Fibroblast of mammary gland (primary cell): ENCODE measurements around the gene PPP4C.

Experiments
- DNase-seq: peaks from one replicate; pipeline ENCODE4 v3.0.0-alpha.2; 2010; ENCODE audit warnings: low read depth
- H3K4me3 ChIP-seq: 2 replicates; pipeline ENCODE4 v1.5.1; 2011; ENCODE audit warnings: low read depth, mild to moderate bottlenecking, low read length, moderate library complexity; ENCODE audit not compliant: control insufficient read depth
- TF ChIP-seq, protein P1 (sequence below): conservative IDR thresholded peaks from 2 replicates; pipeline ENCODE4 v1.5.1; 2011; ENCODE audit warnings: low read depth, low read length, inconsistent platforms; ENCODE audit not compliant: control insufficient read depth, insufficient read depth

Gene PPP4C

GRCh38 chr16:30060346-30060745 is 15.4 kb upstream of the PPP4C start:
- no peak overlapping the region for H3K4me3 ChIP-seq
- DNase-seq: no peak
- TF ChIP-seq, protein P1, sequence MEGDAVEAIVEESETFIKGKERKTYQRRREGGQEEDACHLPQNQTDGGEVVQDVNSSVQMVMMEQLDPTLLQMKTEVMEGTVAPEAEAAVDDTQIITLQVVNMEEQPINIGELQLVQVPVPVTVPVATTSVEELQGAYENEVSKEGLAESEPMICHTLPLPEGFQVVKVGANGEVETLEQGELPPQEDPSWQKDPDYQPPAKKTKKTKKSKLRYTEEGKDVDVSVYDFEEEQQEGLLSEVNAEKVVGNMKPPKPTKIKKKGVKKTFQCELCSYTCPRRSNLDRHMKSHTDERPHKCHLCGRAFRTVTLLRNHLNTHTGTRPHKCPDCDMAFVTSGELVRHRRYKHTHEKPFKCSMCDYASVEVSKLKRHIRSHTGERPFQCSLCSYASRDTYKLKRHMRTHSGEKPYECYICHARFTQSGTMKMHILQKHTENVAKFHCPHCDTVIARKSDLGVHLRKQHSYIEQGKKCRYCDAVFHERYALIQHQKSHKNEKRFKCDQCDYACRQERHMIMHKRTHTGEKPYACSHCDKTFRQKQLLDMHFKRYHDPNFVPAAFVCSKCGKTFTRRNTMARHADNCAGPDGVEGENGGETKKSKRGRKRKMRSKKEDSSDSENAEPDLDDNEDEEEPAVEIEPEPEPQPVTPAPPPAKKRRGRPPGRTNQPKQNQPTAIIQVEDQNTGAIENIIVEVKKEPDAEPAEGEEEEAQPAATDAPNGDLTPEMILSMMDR: no peak

DNA sequence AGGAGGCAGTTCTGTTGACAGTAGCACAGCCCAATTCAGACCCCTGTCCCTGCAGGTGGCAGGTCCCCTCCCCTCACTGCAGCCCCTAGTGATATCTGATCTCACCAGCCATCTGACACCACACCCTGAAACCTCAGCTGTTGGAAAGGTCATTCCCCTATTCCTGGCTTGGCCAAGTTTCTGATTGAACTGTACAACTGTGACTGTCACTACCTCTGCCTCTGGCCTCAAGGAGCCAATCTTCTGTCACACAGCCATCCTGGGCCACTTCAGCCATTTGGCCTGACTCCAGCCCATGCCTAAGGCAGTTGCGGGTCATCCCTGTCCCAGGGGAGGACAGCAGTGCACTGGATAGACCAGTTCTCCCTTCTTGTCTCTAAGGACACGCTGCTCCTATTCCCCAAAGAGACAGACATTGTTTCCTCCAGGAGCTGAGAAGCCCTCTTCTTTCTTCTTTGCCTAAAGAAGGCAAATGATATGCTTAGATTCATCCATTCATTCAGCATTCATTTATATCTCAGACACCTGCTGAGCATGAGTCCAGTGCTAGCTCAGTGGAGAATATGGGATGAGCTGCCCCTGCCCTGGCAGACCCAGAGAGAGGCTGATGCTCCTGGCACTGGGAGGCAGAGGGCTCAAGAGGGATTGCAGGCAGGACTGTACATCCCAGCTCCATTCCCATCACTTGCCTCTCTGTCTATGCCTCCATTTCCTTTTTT is 14.8 kb upstream of the PPP4C start:
- TF ChIP-seq, protein P1: no peak
- no peak for DNase-seq
- H3K4me3 ChIP-seq: no peak overlapping the region

DNA sequence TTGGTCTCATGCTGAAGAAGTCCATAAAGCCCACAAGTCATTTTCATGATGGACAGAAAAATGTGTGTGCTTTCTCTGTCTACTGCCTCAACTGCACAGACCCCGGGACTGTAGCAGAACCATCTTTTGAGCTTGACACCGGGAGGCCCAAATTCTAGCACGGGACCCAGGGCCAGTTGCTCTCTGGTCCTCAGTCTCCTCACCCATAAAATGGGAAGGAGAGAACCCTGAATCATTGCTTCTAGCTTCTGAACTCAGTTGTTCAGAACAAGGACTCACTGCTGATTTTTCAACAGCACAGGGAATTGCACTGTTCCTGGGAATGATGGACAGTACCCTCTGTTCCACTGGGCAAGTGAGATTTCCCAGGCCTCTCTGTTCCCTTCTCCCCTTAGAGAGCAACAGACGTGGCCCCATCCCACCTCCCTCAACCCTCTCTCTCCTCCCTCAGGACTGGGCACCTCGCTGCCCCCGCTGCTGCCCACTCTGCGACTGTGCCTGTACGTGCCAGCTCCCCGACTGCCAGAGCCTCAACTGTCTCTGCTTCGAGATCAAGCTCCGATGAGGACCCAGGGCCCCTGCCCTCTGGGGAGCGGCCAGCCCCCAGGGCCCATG is 12.4 kb upstream of the PPP4C start:
- no peak overlapping the region for H3K4me3 ChIP-seq
- TF ChIP-seq, protein P1: no peak
- DNase-seq: no peak

GRCh38 chr16:30063893-30064728 is 11.7 kb upstream of the PPP4C start:
- peak overlapping the region; percentile 43 for H3K4me3 ChIP-seq
- TF ChIP-seq, protein P1: no peak
- peak; percentile 41 for DNase-seq

DNA sequence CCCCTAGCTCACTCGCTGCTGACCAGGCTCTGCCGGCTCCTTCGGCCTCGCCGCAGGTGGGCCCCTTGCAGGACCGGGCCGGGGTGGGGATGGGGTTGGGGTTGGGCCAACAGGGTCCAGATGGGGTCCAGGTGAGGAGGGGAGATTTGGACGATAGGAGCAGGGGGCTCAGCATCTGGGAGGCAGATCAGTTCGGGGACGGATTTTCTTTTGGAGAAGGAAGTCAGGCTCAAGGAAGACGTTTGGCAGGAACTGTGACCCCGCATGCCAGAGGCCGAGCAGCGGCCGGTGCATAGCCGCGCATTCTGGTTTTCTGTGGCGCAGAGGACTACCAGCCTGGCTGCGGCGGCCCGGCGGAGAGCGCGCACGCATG is 11.1 kb upstream of the PPP4C start:
- H3K4me3 ChIP-seq: peak overlapping the region; percentile 43
- TF ChIP-seq, protein P1: no peak

DNA sequence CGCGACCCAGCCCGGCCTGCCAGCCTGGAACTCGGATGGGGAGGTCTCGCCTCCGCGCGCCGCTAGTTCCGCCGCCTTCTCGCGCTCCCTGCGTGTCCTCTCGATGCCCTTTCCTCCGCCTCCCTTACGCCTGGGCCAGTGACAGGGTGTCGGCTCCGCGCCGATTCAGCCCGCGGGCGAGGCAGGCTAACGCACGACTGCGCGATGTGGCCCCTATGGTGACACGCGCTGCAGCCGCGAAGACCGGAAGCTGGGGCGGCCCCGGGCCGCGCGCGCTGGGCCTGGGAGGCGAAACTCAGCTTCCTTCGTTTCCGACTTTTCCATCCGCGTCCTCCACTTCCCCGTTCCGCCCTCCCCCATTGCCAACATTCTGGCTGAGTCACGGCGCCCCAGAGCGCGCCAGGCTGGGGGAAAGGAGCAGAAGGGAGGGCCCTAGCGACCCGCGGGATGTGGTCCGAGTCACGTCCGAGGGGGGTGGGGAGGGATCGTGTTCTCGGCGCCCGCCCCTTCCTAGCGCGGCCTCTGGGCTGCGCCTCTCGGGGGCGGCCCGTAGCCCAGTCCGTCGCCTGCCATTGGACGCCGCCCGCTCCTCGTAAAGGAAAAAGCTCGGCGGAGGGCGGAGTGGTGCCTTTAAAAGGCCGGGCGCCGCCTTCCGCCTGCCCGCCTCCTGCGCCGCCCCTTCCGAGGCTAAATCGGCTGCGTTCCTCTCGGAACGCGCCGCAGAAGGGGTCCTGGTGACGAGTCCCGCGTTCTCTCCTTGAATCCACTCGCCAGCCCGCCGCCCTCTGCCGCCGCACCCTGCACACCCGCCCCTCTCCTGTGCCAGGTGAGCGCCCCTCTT is 10.5 kb upstream of the PPP4C start, which contains the start of gene ALDOA:
TSS of gene ALDOA (plus strand) at position 659 of the 841 bp plus-strand sequence. CDS start 1,138 bp downstream, outside the sequence.
- peak within 1 kb of the TSS; percentile 97 for H3K4me3 ChIP-seq
- peak; percentile 98 for DNase-seq
- TF ChIP-seq, protein P1: no peak

More for the DNA sequence above, 11.1 kb upstream of the PPP4C start:
- no peak for DNase-seq
